GM18505 (cell line): ENCODE results near the gene EXD1.
"Not testable (repeated sequence)": the region's sequence is repeated elsewhere in the genome, so short reads cannot be mapped to it uniquely, and the experiment has no call there.

ENCODE experiments used
- ATAC-seq: cut with Tn5 transposase; IDR thresholded peaks from one replicate; pipeline ENCODE4 v1.9.1; 2021; ENCODE audit not compliant: unreplicated experiment
- POLR2A ChIP-seq: IDR thresholded peaks from 4 replicates; pipeline ENCODE4 v1.6.1; 2011; ENCODE audit warnings: borderline replicate concordance; ENCODE audit not compliant: insufficient read depth, insufficient read length; ENCODE audit errors: extremely low read depth

EXD1 gene

GRCh38 chr15:41148065-41148464 is 82.5 kb downstream of the EXD1 start:
- no peak for TF ChIP-seq POLR2A
- no peak for ATAC-seq

GRCh38 chr15:41139619-41140018 is 90.9 kb downstream of the EXD1 start:
- no peak for TF ChIP-seq POLR2A
- ATAC-seq: no peak

GRCh38 chr15:41139112-41139511 is 91.4 kb downstream of the EXD1 start:
- ATAC-seq: not testable (repeated sequence)

- ATAC-seq: not testable (repeated sequence)
These were observed 95.0 kb downstream of the EXD1 start for GRCh38 chr15:41135580-41135979.

GRCh38 chr15:41133454-41133853 is 97.1 kb downstream of the EXD1 start:
- ATAC-seq: no peak
- no peak for TF ChIP-seq POLR2A
